Aorta (tissue), 5 donors: Measurements from ENCODE around the gene ABHD14A. TPM values are rescaled to one million over a fixed set of nuclear protein-coding genes. Genes with fewer than 3 reads are reported as not detected.
"Not testable (repeated sequence)": the region's sequence is repeated elsewhere in the genome, so short reads cannot be mapped to it uniquely, and the experiment has no call there.

Source experiments
- ATAC-seq: fragments of 200-7000 bp; cut with Tn5 transposase; one replicate; pipeline ENCODE4 v1.9.1; 2022; ENCODE audit warnings: moderate library complexity; ENCODE audit not compliant: low FRiP score
- DNase-seq, 2 donors: peaks; one replicate each; pipeline ENCODE4 v3.0.0-alpha.2; 2020
- H3K27ac ChIP-seq, 2 donors: one replicate each; pipeline ENCODE4 v1.5.1; 2013; ENCODE audit warnings: low read length in 2 of 2, mild to moderate bottlenecking in 2 of 2, moderate library complexity in 2 of 2, control low read depth in 1 of 2, inconsistent platforms in 1 of 2, low read depth in 1 of 2
- H3K27me3 ChIP-seq, 2 donors: one replicate each; pipeline ENCODE4 v1.6.1; 2013; ENCODE audit warnings: control low read depth in 1 of 2, low read length in 1 of 2, mild to moderate bottlenecking in 1 of 2, moderate library complexity in 1 of 2; ENCODE audit not compliant: insufficient read depth in 2 of 2, control insufficient read depth in 1 of 2
- H3K36me3 ChIP-seq, 2 donors: one replicate each; pipeline ENCODE4 v1.6.1; 2013; ENCODE audit warnings: control low read depth in 1 of 2, low read length in 1 of 2, mild to moderate bottlenecking in 1 of 2; ENCODE audit not compliant: insufficient read depth in 2 of 2, control insufficient read depth in 1 of 2
- H3K4me1 ChIP-seq, 2 donors: one replicate each; pipeline ENCODE4 v1.6.1; 2013; ENCODE audit warnings: low read length in 2 of 2, control low read depth in 1 of 2, mild to moderate bottlenecking in 1 of 2, moderate library complexity in 1 of 2; ENCODE audit not compliant: insufficient read depth in 2 of 2, control insufficient read depth in 1 of 2
- H3K4me3 ChIP-seq, 2 donors: one replicate each; pipeline ENCODE4 v1.5.1; 2013; ENCODE audit warnings: low read length in 2 of 2, control low read depth in 1 of 2, mild to moderate bottlenecking in 1 of 2
- H3K9me3 ChIP-seq: one replicate; pipeline ENCODE4 v1.6.1; 2013; ENCODE audit warnings: mild to moderate bottlenecking, low read length; ENCODE audit not compliant: control insufficient read depth
- WGBS, 2 donors: extraction: QIAGEN DNeasy Blood & Tissue Kit; methylation state at CpG; one replicate each; pipeline ENCODE4 v1.1.7; 2013; 5-methylcytosine and 5-hydroxymethylcytosine counted together
- intact Hi-C, 2 donors: fragments of 100-400 bp; cut with DNase I; formaldehyde crosslinking; loops; one replicate each; pipeline versions ENCODE4 v1.14.2 to v1.15.0; 2022
- long read RNA-seq, 2 donors: library from polyadenylated mRNA; unstranded; transcript quantifications; one replicate each; pipeline ENCODE4 v2.0.0, GENCODE V29; 2020 to 2021
- polyA plus RNA-seq, 2 donors: library from polyadenylated mRNA; stranded (reverse); fragments of 200-250 nt; gene quantifications; one replicate each; pipeline ENCODE4 v1.2.3, GENCODE V29; 2013
- total RNA-seq, 2 donors: library from RNA; stranded (reverse); fragmentation: NEBNext Ultra II Directional; extraction: Animal tissue kit (Norgen Biotek cat#: 25700); gene quantifications; one replicate each; pipeline ENCODE4 v1.2.1, GENCODE V29; 2021
- donor health status: healthy with polysubstance abuse.
- donor health status: Bipolar disorder and iron deficiency.
- donor health status: DM: no; HTN: no; CAD: no.
- donor health status: DM: no; HTN: no; CAD: no.
- donor health status: DM: yes; HTN: yes; CAD: no.

The ABHD14A gene
- total RNA-seq (10 to 100 TPM in 1 of 2 donors, 1 to 10 TPM in 1; 4.7 to 16.0 TPM), polyA plus RNA-seq (10 to 100 TPM in 1 of 2 donors, 1 to 10 TPM in 1; 9.5 to 23.0 TPM)
- long read RNA-seq, donor 1, transcript ABHD14A-201 (5 exons, 1,062 nt) = major isoform, 6 of 11 reads
- long read RNA-seq, donor 1, partial matches to known transcripts = 0 of 11 reads
- long read RNA-seq, donor 1, other reads (novel, unspliced or antisense) = 5 of 11 reads
- long read RNA-seq, donor 2, transcript ABHD14A-201 (5 exons, 1,062 nt) = major isoform, 7 of 15 reads
- long read RNA-seq, donor 2, partial matches to known transcripts = 0 of 15 reads
- long read RNA-seq, donor 2, other reads (novel, unspliced or antisense) = 8 of 15 reads

DNA sequence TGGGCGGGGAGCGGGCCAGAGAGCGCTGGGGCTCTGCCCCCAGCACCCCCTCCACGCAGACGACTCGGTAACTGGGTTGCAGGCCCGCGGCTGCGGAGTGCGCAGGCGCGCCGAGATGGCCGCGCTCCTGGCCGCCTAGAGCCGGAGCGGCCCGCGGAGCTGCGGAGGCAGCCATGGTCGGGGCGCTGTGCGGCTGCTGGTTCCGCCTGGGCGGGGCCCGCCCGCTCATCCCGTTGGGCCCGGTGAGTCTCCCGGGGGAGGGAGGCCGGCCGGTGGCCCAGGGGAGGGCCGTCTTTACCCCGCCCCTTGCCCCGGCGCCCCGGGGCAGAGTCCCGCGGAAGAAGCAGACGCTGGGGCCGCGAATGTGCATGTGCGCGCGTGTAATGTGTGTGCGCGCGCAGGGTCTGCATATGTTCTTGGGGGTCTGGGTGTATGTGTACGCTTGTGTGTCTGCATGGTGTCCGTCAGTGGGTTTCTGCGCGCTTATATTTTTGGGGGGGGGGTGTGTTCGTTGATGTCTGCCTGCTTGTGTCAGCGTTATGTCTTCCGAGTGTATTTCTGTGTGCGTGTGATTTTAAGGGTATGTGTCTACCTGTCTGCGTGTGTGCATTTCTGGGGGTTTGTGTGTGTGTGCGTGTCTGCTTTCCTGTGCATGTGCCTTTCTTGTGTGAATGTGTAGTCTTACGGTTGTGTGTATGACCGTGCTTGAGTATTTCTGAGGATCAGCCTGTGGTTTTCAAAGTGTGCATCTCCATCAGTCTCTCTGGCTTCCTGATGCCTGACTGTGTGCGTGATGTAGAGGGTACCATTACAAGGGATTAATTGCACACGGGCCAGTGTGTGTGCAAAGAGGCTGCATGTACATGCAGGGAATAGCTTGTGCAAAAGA is at the start of gene ABHD14A:
Gene ABHD14A (plus strand): TSS at position 102 of the 889 bp plus-strand sequence. CDS start 72 bp downstream, at position 174.
- Histone ChIP-seq H3K4me3 (peak within 1 kb of the TSS; percentile 44 to 60), H3K27ac (peak within 1 kb of the TSS in 1 of 2 donors; percentile 41), H3K27me3 (no peaks in the 10 kb centered on the region), H3K9me3 (no peaks in the 10 kb centered on the region), H3K4me1 (no peaks in the 10 kb centered on the region), H3K36me3 (no peaks in the 10 kb centered on the region)
- DNase-seq (peak; percentile 79 to 90), ATAC-seq (peak; percentile 87)
- intact Hi-C loops = loop anchor here in 1 of 2 donors (1.0 kb wide), 1 partner anchor 33 kb away; the partner anchor contains the start of gene PARP3
- WGBS, 2 donors = 0 to 1% methylated on average over 59 to 63 of the region's 63 CpGs

DNA sequence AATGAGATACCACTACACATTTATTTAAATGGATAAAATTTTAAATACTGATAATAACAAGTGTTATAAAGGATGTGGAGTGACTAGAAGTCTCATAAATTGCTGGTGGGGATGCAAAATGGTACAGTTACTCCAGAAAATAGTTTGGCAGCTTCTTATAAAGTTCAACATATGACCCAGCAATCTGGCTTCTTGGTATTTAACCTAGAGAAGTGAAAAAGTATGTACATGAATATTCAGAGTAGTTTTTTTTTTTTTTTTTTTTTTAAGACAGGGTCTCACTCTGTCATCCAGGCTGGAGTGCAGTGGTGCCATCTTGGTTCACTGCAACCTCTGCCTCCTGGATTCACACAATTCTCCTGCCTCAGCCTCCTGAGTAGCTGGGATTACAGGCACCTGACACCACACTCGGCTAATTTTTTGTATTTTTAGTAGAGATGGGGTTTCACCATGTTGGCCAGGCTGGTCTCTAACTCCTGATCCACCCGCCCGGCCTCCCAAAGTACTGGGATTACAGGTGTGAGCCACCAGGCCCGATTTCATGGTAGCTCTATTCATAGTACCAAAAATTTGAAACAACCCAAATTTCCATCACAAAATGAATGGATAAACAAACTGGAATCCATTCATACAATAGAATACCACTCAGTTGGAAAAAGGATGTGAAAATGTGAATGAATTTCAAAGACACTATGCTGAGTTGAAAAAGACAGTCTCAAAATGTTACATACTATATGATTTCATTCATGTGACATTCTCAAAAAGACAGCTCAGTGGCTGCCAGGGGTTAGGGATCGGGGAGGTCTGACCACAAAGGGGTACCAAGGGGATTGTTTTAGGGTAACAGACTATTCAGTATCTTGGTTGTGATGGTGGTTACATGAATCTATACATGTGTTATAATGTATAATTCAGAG is 47.5 kb upstream of the ABHD14A start:
- intact Hi-C loops = no loop called here
- H3K4me3 ChIP-seq = no peak overlapping the region
- H3K9me3 ChIP-seq = no peaks in the 10 kb centered on the region
- no peaks in the 10 kb centered on the region for H3K36me3 ChIP-seq
- no peak overlapping the region for H3K27ac ChIP-seq
- WGBS, 2 donors = 90 to 91% methylated on average over 5 of the region's 5 CpGs
- H3K4me1 ChIP-seq = no peaks in the 10 kb centered on the region
- no peaks in the 10 kb centered on the region for H3K27me3 ChIP-seq
- ATAC-seq (no peak), DNase-seq (no peak)

DNA sequence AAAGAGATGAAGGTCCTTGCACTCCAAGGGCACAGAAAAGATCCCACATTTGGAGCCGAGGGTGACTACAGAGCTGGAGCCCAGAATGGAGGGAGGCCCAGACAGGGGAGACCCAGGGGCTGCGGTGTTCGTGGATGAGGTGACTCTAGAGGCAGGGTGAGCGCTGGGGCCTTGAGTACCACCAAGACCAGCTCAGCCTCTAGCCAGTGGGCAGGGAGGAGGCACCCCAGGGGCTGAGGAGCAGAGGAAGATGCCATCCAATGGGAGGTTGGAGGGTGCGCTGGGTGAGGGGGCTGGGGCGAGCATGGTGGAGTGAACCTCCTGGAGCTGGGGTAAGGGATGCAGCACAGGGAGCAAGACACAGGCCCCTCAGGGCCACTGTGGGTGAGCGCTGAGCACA is 46.4 kb upstream of the ABHD14A start:
- peak; percentile 52 for ATAC-seq
- no peaks in the 10 kb centered on the region for H3K27me3 ChIP-seq

DNA sequence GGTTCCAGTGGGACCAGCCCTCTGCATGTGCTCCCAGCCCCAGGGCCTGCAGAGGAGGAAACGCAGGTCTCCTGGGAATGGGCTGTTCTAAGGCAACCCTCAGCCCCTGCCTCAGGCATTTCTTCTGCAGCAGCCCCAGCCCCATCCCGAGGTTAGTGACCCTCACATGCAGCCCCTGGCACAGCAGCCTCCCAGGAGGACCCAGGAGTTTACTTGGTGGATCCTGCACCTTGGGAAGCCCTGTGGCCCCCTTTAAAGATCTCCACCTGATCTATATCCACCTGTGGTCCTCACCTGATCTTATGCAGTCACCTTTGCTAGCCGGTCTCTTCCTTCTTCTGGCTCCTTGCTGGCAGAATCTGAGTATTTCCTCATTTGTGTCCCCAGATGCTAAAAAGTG is 45.9 kb upstream of the ABHD14A start:
- H3K36me3 ChIP-seq, H3K27me3 ChIP-seq, H3K4me1 ChIP-seq, H3K27ac ChIP-seq, intact Hi-C loops, ATAC-seq, DNase-seq, H3K4me3 ChIP-seq, H3K9me3 ChIP-seq: not testable (repeated sequence)
- WGBS, 2 donors = 86 to 100% methylated on average over 3 of the region's 3 CpGs

More for the DNA sequence above, 46.4 kb upstream of the ABHD14A start:
- H3K4me3 ChIP-seq = no peak overlapping the region
- intact Hi-C loops = no loop called here
- no peaks in the 10 kb centered on the region for H3K4me1 ChIP-seq
- peaks cover 0 to 3% of the 10 kb centered on the region in 2 donors for H3K36me3 ChIP-seq
- WGBS, 2 donors = 93 to 94% methylated on average over 7 of the region's 7 CpGs
- no peak for DNase-seq
- H3K27ac ChIP-seq = no peak overlapping the region
- H3K9me3 ChIP-seq = no peaks in the 10 kb centered on the region

DNA sequence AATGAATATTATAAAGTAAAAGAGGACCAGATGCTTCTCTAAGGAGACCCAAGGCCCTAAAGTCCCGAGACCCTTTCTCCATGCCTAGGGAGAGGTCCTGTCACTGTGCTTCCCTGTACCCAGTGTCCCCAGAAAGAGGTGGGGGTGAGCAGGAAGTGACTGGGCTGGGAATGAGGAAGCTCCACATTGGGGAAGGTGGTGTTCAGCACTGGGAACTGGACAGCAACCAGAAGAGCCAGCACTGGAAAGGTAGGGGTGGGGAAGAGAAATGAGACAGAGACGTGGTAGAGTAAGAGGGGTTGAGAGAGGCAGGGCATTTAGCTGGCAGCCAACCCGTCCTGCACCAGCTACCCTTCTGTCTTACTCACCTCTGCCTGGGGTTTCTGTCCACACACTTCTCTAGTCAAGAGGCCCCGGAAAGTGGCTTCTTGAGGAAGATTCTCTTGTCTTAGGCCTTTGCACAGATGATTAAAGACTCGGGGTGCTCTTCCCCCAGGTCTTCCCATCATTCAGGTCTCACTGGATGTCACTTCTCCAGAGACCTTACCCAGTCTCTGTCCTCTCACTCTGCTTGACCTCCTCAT is 45.4 kb upstream of the ABHD14A start:
- WGBS, 2 donors = 64 to 68% methylated on average over 5 of the region's 5 CpGs
- no peaks in the 10 kb centered on the region for H3K4me1 ChIP-seq
- H3K4me3 ChIP-seq = no peak overlapping the region
- no peak for ATAC-seq
- intact Hi-C loops = no loop called here
- no peak for DNase-seq
- no peaks in the 10 kb centered on the region for H3K9me3 ChIP-seq
- H3K27ac ChIP-seq = no peak overlapping the region
- H3K36me3 ChIP-seq = peaks cover 0 to 6% of the 10 kb centered on the region in 2 donors
- no peaks in the 10 kb centered on the region for H3K27me3 ChIP-seq

DNA sequence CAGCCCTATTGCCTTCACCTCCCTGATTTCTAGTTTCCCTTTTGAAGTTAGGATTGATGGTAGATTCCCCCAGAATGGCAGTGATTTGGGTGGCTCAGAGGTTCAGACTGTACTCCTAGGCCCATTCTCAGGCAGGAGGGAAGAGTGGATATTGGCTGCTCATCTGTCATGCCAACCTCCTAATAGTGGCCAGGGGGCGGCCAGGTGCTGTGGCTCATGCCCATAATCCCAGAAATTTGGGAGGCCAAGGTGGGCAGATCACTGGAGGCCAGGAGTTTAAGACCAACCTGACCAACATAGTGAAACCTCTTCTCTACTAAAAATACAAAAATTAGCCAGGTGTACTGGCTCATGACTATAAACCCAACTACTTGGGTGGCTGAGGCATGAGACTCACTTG is 44.4 kb upstream of the ABHD14A start:
- no peak overlapping the region for H3K27ac ChIP-seq
- H3K4me1 ChIP-seq = no peaks in the 10 kb centered on the region
- ATAC-seq (no peak), DNase-seq (no peak)
- intact Hi-C loops = no loop called here
- H3K36me3 ChIP-seq = peaks cover 0 to 9% of the 10 kb centered on the region in 2 donors
- no peak overlapping the region for H3K4me3 ChIP-seq
- no peaks in the 10 kb centered on the region for H3K9me3 ChIP-seq
- H3K27me3 ChIP-seq = no peaks in the 10 kb centered on the region
- WGBS, 2 donors = 75 to 92% methylated on average over 1 of the region's 1 CpG

DNA sequence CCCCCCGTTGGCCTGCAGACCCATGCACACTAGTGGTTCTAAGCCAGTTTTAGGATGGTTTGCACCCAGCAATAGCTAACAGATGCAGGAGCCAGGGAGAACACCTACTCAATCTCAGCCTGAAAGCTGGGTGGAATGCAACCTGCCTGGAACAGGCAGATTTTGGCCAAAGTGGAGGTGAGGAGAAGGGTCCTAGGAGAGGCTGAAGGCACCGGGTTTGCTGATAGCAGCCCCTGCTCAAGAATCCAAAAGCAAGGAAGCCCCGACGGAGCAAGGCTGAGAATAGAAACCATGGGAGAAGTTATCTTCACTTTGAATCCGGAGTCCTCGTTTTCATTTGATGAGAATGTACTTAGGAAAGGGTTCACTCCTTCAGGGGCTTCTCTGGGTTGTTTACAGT is 43.1 kb upstream of the ABHD14A start:
- ATAC-seq = no peak
- intact Hi-C loops = no loop called here
- no peak overlapping the region for H3K27ac ChIP-seq
- 90 to 93% methylated on average over 6 of the region's 6 CpGs for WGBS, 2 donors
- DNase-seq = peak in 1 of 2 donors; percentile 42
- H3K36me3 ChIP-seq = peaks cover 0 to 9% of the 10 kb centered on the region in 2 donors
- H3K4me3 ChIP-seq = no peak overlapping the region
- H3K9me3 ChIP-seq = no peaks in the 10 kb centered on the region
- H3K4me1 ChIP-seq = no peaks in the 10 kb centered on the region
- no peaks in the 10 kb centered on the region for H3K27me3 ChIP-seq
